ENCODE data around the gene CYP27B1.

The CYP27B1 gene

DNA sequence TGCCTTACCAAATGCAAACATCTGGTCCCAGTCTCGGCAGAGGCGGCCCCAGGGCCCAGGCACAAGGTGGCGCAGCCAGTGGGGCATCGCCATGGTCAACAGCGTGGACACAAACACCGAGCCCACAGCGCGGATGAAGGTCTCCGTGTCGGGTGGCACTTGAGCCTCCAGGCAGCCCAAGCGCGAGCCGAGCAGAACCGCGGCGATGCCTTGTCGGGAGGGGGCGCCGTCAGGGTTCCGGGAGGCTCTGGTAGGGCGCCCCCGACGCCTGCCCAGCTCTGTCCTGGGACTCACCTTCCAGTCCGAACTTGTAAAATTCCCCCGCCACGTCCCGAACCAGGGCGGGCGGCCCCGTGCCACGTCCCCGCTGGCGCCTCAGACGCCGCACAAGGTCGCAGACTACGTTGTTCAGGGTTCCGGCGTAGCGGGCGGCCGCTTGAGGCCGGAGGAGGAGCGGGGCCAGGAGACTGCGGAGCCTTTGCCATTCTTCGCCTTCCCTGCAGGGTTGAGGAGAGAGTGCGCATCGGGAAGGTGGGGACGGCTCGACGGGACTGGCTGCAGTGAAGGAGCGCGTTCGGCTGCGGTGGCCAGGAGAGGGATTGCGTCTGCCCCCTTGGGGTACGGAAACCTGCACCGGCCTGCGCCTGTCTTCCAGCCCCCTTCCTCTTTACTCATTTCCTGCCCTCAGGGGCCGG is 1.7 kb downstream of the CYP27B1 start:
- peak; percentile 68 for DNase-seq

- DNase-seq, result peak; percentile 57
Observed at GRCh38 chr12:57764662-57765002, 2.2 kb downstream of the CYP27B1 start.

GRCh38 chr12:57763881-57764661 is 2.8 kb downstream of the CYP27B1 start:
- no peak for DNase-seq

- DNase-seq, result no peak
Observed at GRCh38 chr12:57762463-57762862, 4.4 kb downstream of the CYP27B1 start.

GRCh38 chr12:57761391-57761998 is 5.4 kb downstream of the CYP27B1 start:
- no peak for DNase-seq

GRCh38 chr12:57760347-57760982 is 6.4 kb downstream of the CYP27B1 start:
- no peak for DNase-seq

GRCh38 chr12:57759360-57759980 is 7.4 kb downstream of the CYP27B1 start:
- peak; percentile 54 for DNase-seq

- DNase-seq, result no peak
Observed at GRCh38 chr12:57758552-57759359, 8.1 kb downstream of the CYP27B1 start.

DNA sequence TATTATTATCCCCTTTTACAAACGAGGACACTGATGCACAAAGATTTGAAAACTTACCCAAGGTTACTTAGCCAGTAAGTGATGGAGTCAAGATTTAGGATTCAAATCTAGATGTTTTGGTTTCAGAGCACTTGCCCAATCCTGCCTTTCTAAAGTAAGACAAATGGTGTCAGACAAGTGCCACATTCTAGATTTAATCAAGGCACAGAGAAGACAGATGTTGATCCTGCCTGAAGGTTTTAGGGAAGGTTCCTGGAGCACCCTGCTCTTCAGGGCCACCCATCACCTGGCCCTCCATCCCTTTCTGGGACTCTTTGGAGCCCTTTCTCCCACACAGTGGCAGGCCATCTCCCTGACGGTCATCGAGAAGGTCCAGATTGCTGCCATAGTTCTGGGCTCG is 9.1 kb downstream of the CYP27B1 start:
- no peak for DNase-seq

- peak; percentile 78 for DNase-seq
Observed at GRCh38 chr12:57756406-57757341, 10.2 kb downstream of the CYP27B1 start.

DNA sequence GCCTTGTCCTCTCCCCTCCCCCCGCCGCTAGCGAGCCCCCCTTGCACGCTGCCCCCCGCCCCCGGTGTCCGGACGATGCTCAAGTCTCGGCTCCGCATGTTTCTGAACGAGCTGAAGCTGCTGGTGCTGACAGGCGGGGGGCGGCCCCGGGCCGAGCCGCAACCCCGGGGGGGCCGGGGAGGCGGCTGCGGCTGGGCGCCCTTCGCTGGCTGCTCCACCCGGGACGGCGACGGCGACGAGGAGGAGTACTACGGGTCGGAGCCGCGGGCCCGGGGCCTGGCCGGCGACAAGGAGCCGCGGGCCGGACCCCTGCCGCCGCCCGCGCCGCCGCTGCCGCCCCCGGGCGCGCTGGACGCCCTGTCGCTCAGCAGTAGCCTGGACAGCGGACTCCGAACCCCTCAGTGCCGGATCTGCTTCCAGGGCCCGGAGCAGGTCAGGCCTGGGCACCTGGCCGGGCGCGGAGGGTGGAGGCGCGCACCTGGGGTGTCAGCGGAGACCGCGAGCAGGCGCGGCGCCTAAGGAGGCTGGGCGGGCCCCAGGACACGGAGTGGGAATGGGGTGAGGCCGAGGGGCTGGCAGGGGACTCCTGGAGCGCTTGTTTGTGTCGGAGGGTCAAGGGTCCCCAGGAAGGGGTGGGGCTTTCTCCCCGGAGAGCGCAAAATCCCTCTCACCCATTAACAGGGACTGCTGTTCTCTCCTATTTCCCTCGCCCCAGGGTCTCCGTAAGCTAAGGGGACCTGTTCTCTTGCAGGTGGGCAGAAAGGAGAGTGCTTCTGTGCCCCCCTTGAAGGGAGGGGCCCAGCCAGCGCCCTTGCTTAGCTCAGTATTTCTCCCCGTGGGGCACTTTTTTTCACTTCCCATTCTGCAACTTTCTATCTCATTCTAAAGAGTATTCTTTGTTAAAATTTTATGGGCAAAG is 11.2 kb downstream of the CYP27B1 start:
- peak; percentile 33 for DNase-seq

DNA sequence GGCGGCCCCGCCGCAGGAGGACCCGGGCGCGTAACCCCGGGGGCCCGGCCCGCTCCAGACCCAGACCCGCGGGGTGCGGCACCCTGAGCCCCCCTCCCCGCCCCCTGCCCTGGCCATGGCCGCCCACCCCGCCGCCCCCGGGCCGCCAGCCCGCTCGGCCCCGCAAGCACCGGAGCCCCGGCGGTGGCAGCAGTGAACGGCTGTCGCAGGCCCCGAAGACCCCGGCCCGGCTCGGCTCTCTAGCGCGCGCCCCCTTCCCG is 11.8 kb downstream of the CYP27B1 start:
- DNase-seq, result no peak

- DNase-seq, result peak; percentile 88
Observed at GRCh38 chr12:57754411-57755193, 12.3 kb downstream of the CYP27B1 start, which contains the start of gene MARCHF9. Gene MARCHF9, plus strand, starts transcription at chr12:57755103. Its CDS starts 426 bp downstream, at chr12:57755529.

DNA sequence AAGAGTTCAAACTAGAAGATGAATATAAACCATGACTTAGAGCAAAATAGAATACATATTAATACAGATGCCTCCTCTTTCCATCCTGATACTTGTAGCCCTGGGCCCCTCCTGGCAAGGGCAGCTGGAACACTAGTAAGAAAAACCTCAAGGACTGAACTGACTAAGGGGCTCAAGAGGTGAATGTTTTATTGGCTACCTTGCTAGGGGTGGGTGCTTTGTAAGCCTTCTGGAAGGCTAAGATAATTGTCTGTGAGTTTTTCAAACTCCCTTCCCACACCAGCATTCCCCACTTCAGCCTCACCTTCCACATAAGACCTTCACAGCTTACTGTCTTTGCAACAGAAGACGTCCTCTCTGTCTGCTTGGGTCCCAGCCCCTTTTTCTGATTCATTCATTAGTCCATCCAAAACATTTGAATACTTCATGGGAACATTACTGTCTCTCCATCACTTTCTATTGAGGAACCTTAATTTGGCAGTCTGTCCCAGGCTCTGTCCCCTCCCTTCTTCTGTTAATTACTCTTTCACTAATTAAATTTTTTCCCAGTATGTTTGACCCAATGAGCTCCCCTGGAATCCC is 13.0 kb downstream of the CYP27B1 start:
- DNase-seq, result no peak

DNA sequence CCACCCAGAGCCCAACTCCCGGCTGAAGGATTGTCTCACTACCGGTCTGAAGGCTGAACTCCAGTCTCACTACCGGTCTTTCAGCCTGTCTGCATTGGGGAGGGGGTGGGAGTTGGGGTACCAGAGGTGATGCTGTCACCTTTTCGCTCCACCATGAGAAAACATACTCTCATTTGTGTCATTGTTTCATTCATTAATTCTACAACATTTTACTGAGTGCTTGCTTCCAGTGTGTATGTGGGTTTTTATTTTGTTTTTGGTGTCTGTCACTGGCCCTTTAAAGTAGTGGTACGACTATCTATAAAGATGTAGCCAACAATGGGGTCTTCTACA is 14.2 kb downstream of the CYP27B1 start:
- DNase-seq, result no peak

DNA sequence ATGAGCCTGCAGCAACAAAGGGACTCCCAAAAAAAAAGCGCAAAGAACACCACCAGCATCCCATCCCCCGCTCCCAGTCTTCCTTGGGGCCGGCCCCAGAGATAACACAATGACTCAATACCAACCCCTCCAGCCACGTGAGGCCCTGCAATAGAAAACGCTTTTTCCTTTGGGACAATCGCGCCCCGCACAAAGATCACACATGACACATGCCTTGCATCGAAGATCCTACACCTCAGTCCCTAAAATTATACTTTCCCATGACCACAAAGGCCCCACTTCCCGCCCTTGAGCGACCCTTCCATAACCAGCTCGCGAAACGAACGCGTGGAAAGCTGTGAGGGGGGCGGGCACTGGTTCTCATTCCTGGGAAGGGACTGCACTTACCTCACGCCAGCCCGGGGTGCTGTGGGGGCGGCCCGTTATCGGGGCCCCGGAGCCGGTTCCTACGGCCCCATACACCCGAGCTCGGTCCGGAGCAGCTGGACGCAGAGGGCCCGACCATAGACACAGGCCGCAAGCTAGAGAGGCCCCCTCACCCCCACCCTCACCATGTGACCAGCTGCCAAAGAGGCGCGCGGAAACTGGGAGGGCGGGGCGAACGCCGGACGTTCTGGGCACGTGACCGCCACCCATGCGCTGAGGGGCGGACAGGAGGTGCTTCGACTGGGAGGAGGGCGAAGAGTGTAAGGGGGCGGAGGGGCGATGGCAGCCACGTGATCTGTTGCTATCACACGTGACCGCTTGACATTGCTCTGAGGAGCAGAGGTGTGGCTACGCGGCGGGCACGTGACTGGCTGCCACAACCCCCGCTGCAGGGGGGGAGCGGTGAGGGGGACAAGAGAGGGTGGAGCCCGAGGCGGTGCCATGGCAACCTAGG is 14.8 kb downstream of the CYP27B1 start, which contains the start of gene CDK4:
Gene CDK4 (minus strand): TSS at position 523 of the 880 bp plus-strand sequence. CDS start 593 bp downstream, outside the sequence.
- peak; percentile 98 for DNase-seq

DNA sequence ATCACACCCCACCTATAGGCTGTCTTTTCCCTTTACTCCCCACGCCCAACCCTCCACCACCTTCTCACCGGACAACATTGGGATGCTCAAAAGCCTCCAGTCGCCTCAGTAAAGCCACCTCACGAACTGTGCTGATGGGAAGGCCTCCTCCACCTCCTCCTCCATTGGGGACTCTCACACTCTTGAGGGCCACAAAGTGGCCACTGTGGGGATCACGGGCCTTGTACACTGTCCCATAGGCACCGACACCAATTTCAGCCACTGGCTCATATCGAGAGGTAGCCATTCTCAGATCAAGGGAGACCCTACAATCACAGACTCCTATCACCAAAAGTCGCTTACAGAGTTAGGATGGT is 15.5 kb downstream of the CYP27B1 start:
- DNase-seq, result no peak

Data from activated naive CD4-positive, alpha-beta T cell treated with anti-CD3 and anti-CD28 coated beads, Interleukin-2, amount 50 U/mL, for 16 hours (primary cell).